ENCODE data around the gene PLA2G5. TPM values are rescaled to one million over a fixed set of nuclear protein-coding genes. Genes with fewer than 3 reads are reported as not detected.
"Not testable (repeated sequence)": the region's sequence is repeated elsewhere in the genome, so short reads cannot be mapped to it uniquely, and the experiment has no call there.

The PLA2G5 gene
- total RNA-seq, 1 donor from 2014 or later, result 0.07 TPM

DNA sequence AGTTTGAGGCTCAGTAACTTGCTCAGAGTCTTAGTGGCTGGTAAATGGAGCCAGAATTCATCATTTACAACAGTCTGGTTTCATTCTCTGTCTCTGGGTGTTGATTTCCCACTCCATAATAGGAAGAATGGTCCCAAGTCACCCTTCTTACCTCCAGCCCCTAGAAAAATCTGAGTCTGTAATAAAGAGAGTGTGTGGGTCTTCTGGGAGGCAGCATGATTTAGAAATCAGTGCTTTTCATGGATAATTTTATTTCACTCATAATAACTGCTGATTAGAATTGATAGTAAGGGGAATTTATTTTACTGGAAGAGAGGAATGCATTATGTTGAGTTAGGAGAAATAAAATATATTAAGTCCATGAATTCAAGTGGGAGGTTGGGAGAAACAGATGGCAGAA is 47.2 kb downstream of the PLA2G5 start:
- no peak for DNase-seq (ENCODE audit: low read depth, low spot score)

DNA sequence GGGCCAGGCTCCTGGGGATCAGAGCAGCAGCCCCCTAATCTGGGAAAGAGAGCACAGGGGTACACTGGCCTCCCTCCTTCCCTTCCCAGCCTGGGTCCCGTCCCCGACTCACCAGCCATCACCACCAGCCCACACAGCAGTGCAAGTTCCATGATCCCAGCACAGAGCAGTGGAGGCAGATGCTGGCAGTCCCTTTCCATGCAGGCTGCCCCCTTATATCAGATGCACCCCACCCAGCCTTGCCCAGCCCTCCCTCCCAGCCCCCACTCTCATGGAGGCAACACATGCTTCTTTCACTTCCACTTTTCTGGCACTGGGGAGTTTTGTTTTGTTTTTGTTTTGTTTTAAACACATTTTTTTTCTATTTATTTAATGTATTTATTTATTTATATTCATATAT is 49.4 kb downstream of the PLA2G5 start, which contains the start of gene PLA2G2D:
Gene PLA2G2D (minus strand): TSS at position 190 of the 400 bp plus-strand sequence. CDS start 38 bp downstream, at position 152.
- no peak for DNase-seq (ENCODE audit: low read depth, low spot score)

- DNase-seq (ENCODE audit: low read depth, low spot score), result no peak
These were observed 50.8 kb downstream of the PLA2G5 start for GRCh38 chr1:20120796-20121195.

DNA sequence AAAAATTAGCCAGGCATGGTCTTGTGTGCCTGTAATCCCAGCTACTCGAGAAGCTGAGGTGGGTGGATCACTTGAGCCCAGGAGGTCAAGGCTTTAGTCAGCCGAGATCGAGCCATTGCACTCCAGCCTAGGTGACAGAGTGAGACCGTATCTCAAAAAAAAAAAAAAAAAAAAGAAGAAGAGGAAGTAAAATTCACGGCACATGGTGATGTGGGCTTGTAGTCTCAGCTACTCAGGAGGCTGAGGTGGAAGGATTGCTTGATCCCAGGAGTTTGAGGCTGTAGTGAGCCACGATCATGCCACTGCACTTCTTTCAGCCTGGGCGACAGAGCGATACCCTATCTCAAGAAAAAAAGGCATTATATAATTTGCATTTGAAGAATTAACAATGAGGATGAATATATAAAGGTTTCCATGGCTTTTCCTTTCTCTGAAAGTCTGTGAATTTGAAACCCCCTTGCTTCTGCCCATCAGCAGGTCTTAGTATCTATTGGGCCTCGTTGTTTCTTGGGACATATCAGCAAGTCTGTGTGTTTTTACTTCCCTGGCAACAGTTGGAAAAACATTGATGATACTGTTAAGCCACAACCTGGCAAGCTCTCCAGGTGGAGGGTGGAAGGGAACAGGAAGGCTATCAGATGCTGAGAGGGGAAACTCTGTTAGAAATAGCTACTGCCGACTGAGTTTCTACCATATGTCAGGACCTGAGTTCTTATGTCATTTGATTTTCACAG is 53.9 kb downstream of the PLA2G5 start:
- DNase-seq (ENCODE audit: low read depth, low spot score), result no peak

- peak; percentile 33 for DNase-seq (ENCODE audit: low read depth, low spot score)
These were observed 54.6 kb downstream of the PLA2G5 start for GRCh38 chr1:20124456-20125057.

GRCh38 chr1:20125100-20125499 is 55.1 kb downstream of the PLA2G5 start:
- DNase-seq (ENCODE audit: low read depth, low spot score), result no peak

DNA sequence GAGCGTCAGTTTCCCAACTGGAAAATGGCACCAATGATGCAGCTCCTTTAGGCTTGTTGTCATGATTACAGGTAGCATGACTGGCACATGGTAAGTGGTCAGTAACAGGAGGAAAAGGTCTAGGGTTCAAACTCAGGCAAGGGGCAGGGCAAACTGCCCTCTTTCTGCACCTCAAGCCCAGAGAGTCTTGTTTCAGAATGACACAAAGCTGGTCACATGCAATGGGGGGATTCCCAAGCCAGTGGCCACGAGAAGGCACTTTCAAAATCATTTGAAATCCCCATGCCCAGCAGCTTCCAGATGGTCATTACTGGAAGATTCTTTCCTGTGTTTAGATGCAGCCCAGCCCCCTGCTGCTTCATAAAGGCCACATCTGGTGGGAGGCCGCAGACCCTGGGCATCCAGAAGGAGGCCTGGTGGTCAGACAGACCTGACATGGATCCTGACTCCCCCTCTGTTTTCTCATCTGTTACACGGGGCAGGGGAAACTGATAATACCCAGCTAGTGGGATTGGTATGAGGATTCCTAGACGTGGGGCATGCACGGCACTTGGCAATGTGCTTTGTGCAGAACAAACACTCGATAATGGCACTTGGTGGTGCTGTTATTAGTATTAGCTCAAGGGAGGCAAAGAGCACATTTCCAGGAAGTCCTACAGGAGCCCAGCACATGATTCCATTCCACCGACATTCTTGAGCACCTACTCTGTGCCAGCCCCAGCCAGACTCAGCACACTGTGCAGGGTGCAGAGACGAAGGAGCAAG is 56.2 kb downstream of the PLA2G5 start:
- DNase-seq (ENCODE audit: low read depth, low spot score), result no peak

GRCh38 chr1:20126806-20127440 is 56.9 kb downstream of the PLA2G5 start:
- no peak for DNase-seq (ENCODE audit: low read depth, low spot score)

- not testable (repeated sequence) for DNase-seq (ENCODE audit: low read depth, low spot score)
These were observed 60.5 kb downstream of the PLA2G5 start for GRCh38 chr1:20130518-20130917.

DNA sequence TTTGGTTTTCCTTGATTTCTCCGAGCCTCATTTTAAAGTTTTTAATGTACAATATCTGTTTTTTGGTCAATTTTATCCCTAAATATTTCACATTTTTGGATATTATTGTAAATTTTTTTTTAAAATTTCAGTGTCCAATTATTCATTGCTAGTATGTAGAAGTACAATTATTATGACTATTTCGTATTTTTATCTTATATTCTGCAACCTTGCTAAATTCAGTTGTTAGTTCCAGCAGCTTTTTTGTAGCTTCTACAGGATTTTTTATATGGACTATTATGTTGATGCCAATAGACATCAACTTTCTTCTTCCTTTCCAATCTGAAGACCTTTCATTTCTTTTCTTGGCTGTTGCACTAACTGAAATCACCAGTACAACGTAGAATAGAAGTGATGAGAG is 65.0 kb downstream of the PLA2G5 start:
- DNase-seq (ENCODE audit: low read depth, low spot score), result no peak

DNA sequence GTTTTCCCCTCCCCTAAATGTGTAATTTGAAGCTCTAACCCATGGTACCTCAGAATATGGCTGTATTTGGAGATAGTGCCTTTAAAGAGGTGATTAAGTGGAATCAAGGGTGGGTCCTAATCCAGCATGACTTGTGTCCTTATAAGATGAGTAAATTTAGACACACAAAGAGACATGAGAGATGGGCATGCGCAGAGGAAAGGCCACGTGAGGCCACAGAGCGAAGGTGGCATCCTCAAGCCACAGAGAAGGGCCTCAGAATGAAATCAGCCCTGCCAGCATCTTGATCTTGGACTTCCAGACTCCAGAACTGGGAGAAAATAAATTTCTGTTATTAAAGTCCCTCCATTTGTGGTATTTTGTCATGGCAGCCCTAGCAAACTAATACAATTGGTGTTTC is 66.3 kb downstream of the PLA2G5 start:
- no peak for DNase-seq (ENCODE audit: low read depth, low spot score)

DNA sequence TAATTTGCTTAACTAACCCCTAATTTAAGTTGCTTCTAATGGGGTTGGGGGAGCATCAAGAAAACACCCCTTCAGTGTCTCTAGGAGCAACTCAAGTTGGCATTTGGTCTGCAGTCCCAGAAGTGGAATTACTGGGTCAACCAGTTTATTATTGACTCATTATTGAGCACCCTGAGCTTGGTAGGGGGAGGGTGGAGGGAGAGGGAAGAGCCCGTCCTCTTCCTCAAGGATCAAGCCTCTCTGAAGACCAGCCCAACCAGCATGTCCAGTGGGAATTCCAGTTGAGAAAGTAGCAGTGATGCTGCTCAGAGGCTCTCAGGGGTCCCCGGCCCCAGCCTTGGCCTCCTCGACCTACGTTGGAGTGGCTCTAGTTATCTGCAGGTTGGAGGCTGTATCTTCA is 67.1 kb downstream of the PLA2G5 start:
- DNase-seq (ENCODE audit: low read depth, low spot score), result no peak

DNA sequence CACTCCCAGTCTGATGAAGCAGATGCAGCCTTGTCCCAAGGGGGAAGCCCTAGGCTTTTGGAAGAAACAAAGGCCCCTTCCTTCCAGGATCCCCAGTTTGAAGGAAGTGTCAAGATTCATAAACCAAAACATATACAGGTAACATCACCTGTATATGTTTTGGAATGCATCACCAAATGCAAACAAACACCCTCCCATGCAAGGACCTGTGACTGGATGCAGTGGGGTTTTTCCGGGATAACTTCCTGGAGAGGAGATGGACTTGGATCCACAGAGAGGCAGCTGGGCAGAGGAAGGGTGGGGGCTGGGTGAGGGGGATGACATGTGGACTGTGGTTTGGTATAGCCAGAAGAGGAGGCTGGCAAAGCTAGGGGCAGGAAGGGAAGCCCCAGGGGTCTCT is 67.6 kb downstream of the PLA2G5 start:
- DNase-seq (ENCODE audit: low read depth, low spot score), result no peak

DNA sequence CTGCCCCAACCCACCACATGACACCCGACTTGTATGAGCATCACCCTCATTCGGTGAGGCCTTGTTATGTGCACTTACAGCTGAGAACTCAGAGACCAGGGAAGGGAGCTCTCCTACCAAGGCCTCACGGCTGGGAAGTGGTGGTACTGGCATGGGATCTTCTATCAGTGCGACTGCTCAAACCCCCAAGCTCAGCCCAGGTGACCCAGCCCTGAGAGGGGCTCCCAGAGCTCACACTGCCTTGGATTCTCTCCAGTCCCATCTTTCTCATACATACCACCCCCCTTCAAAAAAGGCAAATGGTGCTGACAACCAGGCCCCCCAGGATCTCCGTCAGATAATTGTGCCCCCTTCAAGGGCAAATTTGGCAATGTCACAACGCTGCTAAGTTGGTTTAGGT is 68.4 kb downstream of the PLA2G5 start:
- DNase-seq (ENCODE audit: low read depth, low spot score), result no peak

DNA sequence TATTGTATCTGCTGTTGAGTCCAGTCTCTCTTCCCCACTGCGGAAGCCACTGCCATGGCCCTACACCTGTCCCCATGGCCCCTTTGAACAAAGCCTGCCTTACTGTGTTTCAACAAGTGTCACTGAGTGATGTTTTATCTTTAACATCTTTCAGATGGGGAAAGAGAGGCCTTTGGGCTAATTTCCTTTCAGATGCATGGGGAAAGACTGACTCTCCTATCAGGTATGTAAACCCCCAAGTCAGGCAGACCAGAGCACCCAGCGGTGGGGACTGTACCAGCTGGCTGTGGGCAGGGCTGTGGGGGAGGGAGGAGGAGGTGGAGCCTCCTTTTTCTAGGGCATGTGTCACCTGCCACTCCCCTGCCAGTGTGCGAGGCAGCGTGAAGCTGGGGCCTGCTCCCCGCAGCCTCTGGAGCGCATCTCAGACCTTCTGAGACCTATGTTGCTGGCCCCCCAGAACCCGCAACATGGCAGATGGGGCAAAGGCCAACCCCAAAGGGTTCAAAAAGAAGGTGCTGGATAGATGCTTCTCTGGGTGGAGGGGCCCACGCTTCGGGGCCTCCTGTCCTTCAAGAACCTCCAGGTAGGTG is 69.1 kb downstream of the PLA2G5 start, which contains the start of gene PLA2G2F:
Gene PLA2G2F (plus strand): TSS at position 363 of the 590 bp plus-strand sequence. CDS start 105 bp downstream, at position 468.
- DNase-seq (ENCODE audit: low read depth, low spot score), result no peak

GRCh38 chr1:20139776-20140612 is 70.0 kb downstream of the PLA2G5 start:
- DNase-seq (ENCODE audit: low read depth, low spot score), result no peak

- no peak for DNase-seq (ENCODE audit: low read depth, low spot score)
These were observed 71.0 kb downstream of the PLA2G5 start for GRCh38 chr1:20141001-20141400.

- no peak for DNase-seq (ENCODE audit: low read depth, low spot score)
These were observed 71.5 kb downstream of the PLA2G5 start for GRCh38 chr1:20141466-20141865.
